Stomach (tissue), 4 donors: ENCODE results near the gene IL10RA.

Source experiments
- POLR2A ChIP-seq, 4 donors: fragments of 450-650 bp; IDR thresholded peaks; one replicate each; pipeline ENCODE4 v1.6.1; 2016; ENCODE audit warnings: antibody characterized with exemption in 4 of 4, control low read depth in 2 of 4, mild to moderate bottlenecking in 1 of 4, moderate library complexity in 1 of 4
- TF ChIP-seq, protein P1 (sequence below), 7 experiments: fragments of 450-650 bp in 4 of 7; fragments of 200-600 bp in 3 of 7; sonication (generic) in 3 of 7; IDR thresholded peaks; one replicate each; pipeline ENCODE4 v1.5.1; 2016 to 2019; ENCODE audit warnings: antibody characterized with exemption in 7 of 7, control low read depth in 2 of 7, mild to moderate bottlenecking in 1 of 7

DNA sequence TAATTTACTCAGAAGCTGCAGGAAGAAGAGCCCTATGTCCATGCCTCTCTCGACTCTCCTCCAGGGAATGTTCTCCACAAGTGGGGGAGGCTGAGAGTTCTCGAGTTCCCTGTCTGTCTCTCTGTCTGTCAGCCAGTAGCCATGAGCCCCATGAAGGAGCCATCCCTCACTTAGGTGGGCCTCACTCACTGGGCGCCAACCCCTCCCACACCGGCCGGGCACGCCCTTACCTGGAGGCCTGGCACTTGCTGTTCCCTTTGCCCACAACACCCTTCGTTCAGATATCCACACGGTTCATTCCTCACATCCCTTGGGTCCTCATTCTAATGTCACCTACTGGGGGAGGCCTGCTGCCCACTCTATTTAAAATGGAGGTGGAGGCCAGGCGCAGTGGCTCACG, 14.2 kb upstream of the IL10RA start:
- TF ChIP-seq, protein P1, sequence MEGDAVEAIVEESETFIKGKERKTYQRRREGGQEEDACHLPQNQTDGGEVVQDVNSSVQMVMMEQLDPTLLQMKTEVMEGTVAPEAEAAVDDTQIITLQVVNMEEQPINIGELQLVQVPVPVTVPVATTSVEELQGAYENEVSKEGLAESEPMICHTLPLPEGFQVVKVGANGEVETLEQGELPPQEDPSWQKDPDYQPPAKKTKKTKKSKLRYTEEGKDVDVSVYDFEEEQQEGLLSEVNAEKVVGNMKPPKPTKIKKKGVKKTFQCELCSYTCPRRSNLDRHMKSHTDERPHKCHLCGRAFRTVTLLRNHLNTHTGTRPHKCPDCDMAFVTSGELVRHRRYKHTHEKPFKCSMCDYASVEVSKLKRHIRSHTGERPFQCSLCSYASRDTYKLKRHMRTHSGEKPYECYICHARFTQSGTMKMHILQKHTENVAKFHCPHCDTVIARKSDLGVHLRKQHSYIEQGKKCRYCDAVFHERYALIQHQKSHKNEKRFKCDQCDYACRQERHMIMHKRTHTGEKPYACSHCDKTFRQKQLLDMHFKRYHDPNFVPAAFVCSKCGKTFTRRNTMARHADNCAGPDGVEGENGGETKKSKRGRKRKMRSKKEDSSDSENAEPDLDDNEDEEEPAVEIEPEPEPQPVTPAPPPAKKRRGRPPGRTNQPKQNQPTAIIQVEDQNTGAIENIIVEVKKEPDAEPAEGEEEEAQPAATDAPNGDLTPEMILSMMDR (IDR thresholded peaks at IDR 0.05) = no peak
- TF ChIP-seq POLR2A (IDR thresholded peaks at IDR 0.05) = no peak
